GM23248 (cell line): Measurements from ENCODE around the gene C16orf92. TPM values are rescaled to one million over a fixed set of nuclear protein-coding genes. Genes with fewer than 3 reads are reported as not detected.

Source experiments
- DNase-seq: peaks from one replicate; pipeline ENCODE4 v3.0.0-alpha.2; 2015
- H2AFZ ChIP-seq: fragments of 200-600 bp; sonication (generic); 2 replicates; pipeline ENCODE4 v1.6.1; 2016; ENCODE audit warnings: antibody characterized with exemption
- H3F3A ChIP-seq: fragments of 200-600 bp; sonication (generic); 2 replicates; pipeline ENCODE4 v1.6.1; 2016; ENCODE audit warnings: mild to moderate bottlenecking, antibody characterized with exemption, mixed run types; ENCODE audit not compliant: insufficient read depth
- H3K27ac ChIP-seq: fragments of 200-600 bp; sonication (generic); 2 replicates; pipeline ENCODE4 v1.5.1; 2016; ENCODE audit warnings: mild to moderate bottlenecking
- H3K27me3 ChIP-seq: fragments of 200-600 bp; sonication (generic); replicated peaks from 2 replicates; pipeline ENCODE4 v1.6.1; 2016; ENCODE audit warnings: mild to moderate bottlenecking; ENCODE audit not compliant: insufficient read depth
- H3K36me3 ChIP-seq: fragments of 200-600 bp; sonication (generic); 2 replicates; pipeline ENCODE4 v1.6.1; 2016; ENCODE audit warnings: low read depth, mild to moderate bottlenecking
- H3K4me1 ChIP-seq: fragments of 200-600 bp; sonication (generic); 2 replicates; pipeline ENCODE4 v1.6.1; 2016; ENCODE audit warnings: mild to moderate bottlenecking; ENCODE audit not compliant: insufficient read depth
- H3K4me2 ChIP-seq: fragments of 200-600 bp; sonication (generic); one replicate; pipeline ENCODE4 v1.6.1; 2016; ENCODE audit warnings: mild to moderate bottlenecking; ENCODE audit not compliant: unreplicated experiment
- H3K4me3 ChIP-seq: fragments of 200-600 bp; sonication (generic); 2 replicates; pipeline ENCODE4 v1.5.1; 2016; ENCODE audit warnings: mild to moderate bottlenecking
- H3K79me2 ChIP-seq: fragments of 200-600 bp; sonication (generic); 2 replicates; pipeline ENCODE4 v1.6.1; 2016; ENCODE audit warnings: mild to moderate bottlenecking; ENCODE audit not compliant: insufficient read depth
- H3K9ac ChIP-seq: fragments of 200-600 bp; sonication (generic); 2 replicates; pipeline ENCODE4 v1.6.1; 2016; ENCODE audit warnings: mild to moderate bottlenecking
- H3K9me2 ChIP-seq: fragments of 200-600 bp; sonication (generic); 2 replicates; pipeline ENCODE4 v1.6.1; 2016; ENCODE audit warnings: mixed run types, mild to moderate bottlenecking, moderate library complexity; ENCODE audit not compliant: insufficient read depth
- H3K9me3 ChIP-seq: fragments of 200-600 bp; sonication (generic); one replicate; pipeline ENCODE4 v1.6.1; 2017; ENCODE audit warnings: low read depth
- H4K20me1 ChIP-seq: fragments of 200-600 bp; sonication (generic); 2 replicates; pipeline ENCODE4 v1.6.0; 2016; ENCODE audit not compliant: insufficient read depth
- EZH2 ChIP-seq: fragments of 200-600 bp; sonication (generic); IDR thresholded peaks from 2 replicates; pipeline ENCODE4 v1.6.1; 2018; ENCODE audit warnings: antibody characterized with exemption, mild to moderate bottlenecking; ENCODE audit not compliant: insufficient read depth, poor library complexity, severe bottlenecking
- EZH2phosphoT487 ChIP-seq: fragments of 200-600 bp; sonication (generic); IDR thresholded peaks from 2 replicates; pipeline ENCODE4 v1.6.1; 2018; ENCODE audit warnings: antibody characterized with exemption, moderate library complexity, mild to moderate bottlenecking, low read depth; ENCODE audit not compliant: insufficient read depth
- WGBS, 2 experiments: methylation state at CpG; one replicate each; pipeline ENCODE4 v1.1.6; 2015 to 2017; ENCODE audit warnings: low lambda C conversion rate in 2 of 2, low coverage in 1 of 2; ENCODE audit errors: missing lambda C conversion rate in 2 of 2; 5-methylcytosine and 5-hydroxymethylcytosine counted together
- in situ Hi-C: fragments of 300-500 bp; cut with MboI; formaldehyde crosslinking; loops from 2 replicates; pipeline ENCODE4 v1.15.0; 2020
- polyA plus RNA-seq: library from polyadenylated mRNA; unstranded; fragments of >200 nt; fragmentation: Nextera tagmentation; extraction: Ambion mirVana; gene quantifications from 2 replicates; pipeline ENCODE4 v1.2.1, GENCODE V29; 2016
- total RNA-seq: library from RNA; depleted of rRNA; stranded (reverse); fragments of >200 nt; shearing (Covaris generic); gene quantifications from 2 replicates; pipeline ENCODE4 v1.2.3, GENCODE V29; 2014

C16orf92 gene
- total and polyA plus RNA-seq, 2 experiments from 2014 or later: not detected

- Histone ChIP-seq H3K4me2 (peak overlapping the region; percentile 95), H3K9ac (peak overlapping the region; percentile 92), H2AFZ (peak overlapping the region; percentile 34; the same call in 1 of the 2 replicates), H3K4me1 (peaks cover 34% of the 10 kb centered on the region), H3K4me3 (peak overlapping the region; percentile 82), H3K36me3 (peaks cover 26% of the 10 kb centered on the region), H3K9me3 (no peaks in the 10 kb centered on the region), H3K27me3 (no peaks in the 10 kb centered on the region), H3K27ac (peak overlapping the region; percentile 87), H3K9me2 (no peaks in the 10 kb centered on the region), H3F3A (peaks cover 38% of the 10 kb centered on the region), H3K79me2 (peaks cover 63% of the 10 kb centered on the region), H4K20me1 (peaks cover 24% of the 10 kb centered on the region; the same call in 1 of the 2 replicates)
- DNase-seq: no peak
- in situ Hi-C loops: no loop called here
- TF ChIP-seq EZH2phosphoT487 (no peak), EZH2 (no peak)
- WGBS, 2 experiments: 1% methylated on average over 21 to 22 of the region's 25 CpGs
Measured at GRCh38 chr16:30064729-30065101, 41.7 kb downstream of the C16orf92 start.

GRCh38 chr16:30065102-30065942, 42.3 kb downstream of the C16orf92 start, which contains the start of gene ALDOA:
TSS of gene ALDOA (plus strand) at chr16:30065760. CDS start at chr16:30066898, 1,138 bp downstream.
- peaks cover 44% of the 10 kb centered on the region for H3F3A ChIP-seq
- peaks cover 40% of the 10 kb centered on the region for H3K4me1 ChIP-seq
- peak within 1 kb of the TSS; percentile 82 for H3K4me3 ChIP-seq
- H3K36me3 ChIP-seq: peaks cover 29% of the 10 kb centered on the region
- peak within 1 kb of the TSS; percentile 92 for H3K9ac ChIP-seq
- H2AFZ ChIP-seq: peak within 1 kb of the TSS; percentile 34; the same call in 1 of the 2 replicates
- in situ Hi-C loops: no loop called here
- peak; percentile 100 for DNase-seq
- H4K20me1 ChIP-seq: peaks cover 26% of the 10 kb centered on the region; the same call in 1 of the 2 replicates
- H3K79me2 ChIP-seq: peaks cover 69% of the 10 kb centered on the region
- no peaks in the 10 kb centered on the region for H3K9me3 ChIP-seq
- peak within 1 kb of the TSS; percentile 95 for H3K4me2 ChIP-seq
- TF ChIP-seq EZH2phosphoT487: no peak
- no peak for TF ChIP-seq EZH2
- peak within 1 kb of the TSS; percentile 87 for H3K27ac ChIP-seq
- 0 to 1% methylated on average over 50 to 87 of the region's 99 CpGs for WGBS, 2 experiments
- no peaks in the 10 kb centered on the region for H3K9me2 ChIP-seq
- H3K27me3 ChIP-seq: no peaks in the 10 kb centered on the region

- Histone ChIP-seq H3K79me2 (peaks cover 77% of the 10 kb centered on the region), H3K9me3 (no peaks in the 10 kb centered on the region), H3K4me3 (peak overlapping the region; percentile 82), H3K27ac (peak overlapping the region; percentile 87), H4K20me1 (peaks cover 26% of the 10 kb centered on the region; the same call in 1 of the 2 replicates), H3K9ac (peak overlapping the region; percentile 92), H3K4me1 (peaks cover 43% of the 10 kb centered on the region), H3F3A (peaks cover 52% of the 10 kb centered on the region), H3K9me2 (no peaks in the 10 kb centered on the region), H3K27me3 (no peaks in the 10 kb centered on the region), H2AFZ (no peak overlapping the region), H3K4me2 (peak overlapping the region; percentile 91), H3K36me3 (peaks cover 37% of the 10 kb centered on the region)
- in situ Hi-C loops: no loop called here
- WGBS, 2 experiments: 0 to 2% methylated on average over 35 to 43 of the region's 44 CpGs
- TF ChIP-seq EZH2: no peak
- no peak for TF ChIP-seq EZH2phosphoT487
- peak; percentile 90 for DNase-seq
Measured at GRCh38 chr16:30065943-30066760, 43.2 kb downstream of the C16orf92 start.
